GM12874 (cell line): ENCODE data around the gene RIC8B.

Experiments used
- TF ChIP-seq, protein P1 (sequence below): IDR thresholded peaks from 2 replicates; pipeline ENCODE4 v1.5.1; 2011; ENCODE audit warnings: low read depth, mild to moderate bottlenecking, control low read depth, low read length, moderate library complexity; ENCODE audit not compliant: insufficient read depth

The RIC8B gene

DNA sequence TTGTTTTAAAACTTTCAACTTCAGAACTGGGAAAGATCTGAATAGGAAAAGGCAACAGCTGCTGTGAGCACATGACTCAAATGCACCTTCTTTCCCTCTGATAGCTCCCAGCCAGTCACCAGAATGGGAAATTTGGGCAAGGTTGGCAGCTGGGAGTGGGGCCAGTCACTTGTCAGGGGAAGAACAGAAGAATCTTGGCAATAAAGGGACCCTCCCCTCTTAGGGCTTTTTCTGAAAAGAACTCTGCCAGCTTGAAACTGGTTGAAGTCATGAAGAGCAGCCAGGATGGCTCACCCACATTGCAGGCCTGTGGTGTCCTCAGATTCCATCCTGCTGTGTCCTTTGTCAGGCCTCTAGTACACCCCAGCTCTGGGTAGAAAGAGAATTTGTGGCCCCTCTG lies 10.3 kb upstream of the RIC8B start:
- TF ChIP-seq, protein P1, sequence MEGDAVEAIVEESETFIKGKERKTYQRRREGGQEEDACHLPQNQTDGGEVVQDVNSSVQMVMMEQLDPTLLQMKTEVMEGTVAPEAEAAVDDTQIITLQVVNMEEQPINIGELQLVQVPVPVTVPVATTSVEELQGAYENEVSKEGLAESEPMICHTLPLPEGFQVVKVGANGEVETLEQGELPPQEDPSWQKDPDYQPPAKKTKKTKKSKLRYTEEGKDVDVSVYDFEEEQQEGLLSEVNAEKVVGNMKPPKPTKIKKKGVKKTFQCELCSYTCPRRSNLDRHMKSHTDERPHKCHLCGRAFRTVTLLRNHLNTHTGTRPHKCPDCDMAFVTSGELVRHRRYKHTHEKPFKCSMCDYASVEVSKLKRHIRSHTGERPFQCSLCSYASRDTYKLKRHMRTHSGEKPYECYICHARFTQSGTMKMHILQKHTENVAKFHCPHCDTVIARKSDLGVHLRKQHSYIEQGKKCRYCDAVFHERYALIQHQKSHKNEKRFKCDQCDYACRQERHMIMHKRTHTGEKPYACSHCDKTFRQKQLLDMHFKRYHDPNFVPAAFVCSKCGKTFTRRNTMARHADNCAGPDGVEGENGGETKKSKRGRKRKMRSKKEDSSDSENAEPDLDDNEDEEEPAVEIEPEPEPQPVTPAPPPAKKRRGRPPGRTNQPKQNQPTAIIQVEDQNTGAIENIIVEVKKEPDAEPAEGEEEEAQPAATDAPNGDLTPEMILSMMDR, result no peak

DNA sequence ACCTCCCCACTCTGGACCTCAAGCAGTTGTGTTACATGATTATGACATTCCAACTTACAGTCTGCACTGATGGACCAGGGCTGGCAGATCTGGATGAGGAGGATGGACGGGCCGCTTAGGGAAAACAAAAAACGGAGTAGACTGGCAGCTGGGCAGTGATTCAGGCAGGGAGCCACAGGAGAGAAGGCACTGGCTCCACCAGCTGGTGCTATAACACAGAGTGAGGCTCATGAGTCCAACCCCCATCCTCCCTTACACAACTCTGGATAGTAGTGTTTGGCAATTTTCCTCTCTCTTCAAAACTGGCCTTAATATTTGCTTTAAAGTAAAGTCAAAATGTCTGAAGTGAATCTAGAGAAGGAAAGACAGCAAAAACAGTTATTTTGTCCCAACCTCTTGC lies 9.7 kb upstream of the RIC8B start:
- TF ChIP-seq, protein P1, result no peak

DNA sequence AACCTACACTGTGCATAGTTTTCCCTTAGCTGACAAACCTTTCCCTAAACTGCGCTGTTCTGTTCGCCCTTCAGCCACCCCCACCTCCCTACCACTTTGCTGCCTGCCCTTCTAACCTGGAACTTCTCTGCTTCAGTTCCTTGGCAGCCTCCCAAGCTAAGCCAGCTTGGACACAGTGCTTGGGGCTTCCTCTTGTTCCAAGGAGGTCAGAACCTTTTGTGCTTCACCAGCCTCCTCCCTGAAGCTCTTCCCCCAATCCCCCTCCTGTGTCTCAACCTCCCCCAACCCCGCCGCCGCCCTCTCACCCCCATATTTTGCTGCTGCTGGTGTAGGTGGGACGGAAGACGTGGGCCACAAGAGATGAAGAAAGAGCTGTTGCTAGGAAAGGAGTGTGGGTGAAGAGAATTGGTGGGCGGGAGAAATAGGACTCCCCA lies 8.1 kb upstream of the RIC8B start:
- TF ChIP-seq, protein P1, result no peak

DNA sequence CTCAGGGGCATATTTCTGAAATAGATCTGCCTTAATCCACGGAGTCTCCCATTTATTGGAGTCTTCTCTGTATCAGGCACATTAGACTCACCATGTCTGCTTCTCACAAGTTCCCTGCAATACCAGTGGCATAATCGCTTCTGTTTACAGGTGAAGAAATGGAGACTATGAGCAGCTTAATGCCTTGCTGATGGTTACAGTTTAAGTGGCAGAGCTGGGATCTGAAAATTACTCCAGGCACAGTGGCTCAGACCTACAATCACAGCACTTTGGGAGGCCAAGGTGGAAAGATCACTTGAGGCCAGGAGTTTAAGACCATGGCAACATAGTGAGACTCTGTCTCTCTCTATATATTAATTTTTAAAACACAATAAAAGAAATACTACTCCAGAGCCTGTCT lies 7.3 kb upstream of the RIC8B start:
- TF ChIP-seq, protein P1, result no peak

DNA sequence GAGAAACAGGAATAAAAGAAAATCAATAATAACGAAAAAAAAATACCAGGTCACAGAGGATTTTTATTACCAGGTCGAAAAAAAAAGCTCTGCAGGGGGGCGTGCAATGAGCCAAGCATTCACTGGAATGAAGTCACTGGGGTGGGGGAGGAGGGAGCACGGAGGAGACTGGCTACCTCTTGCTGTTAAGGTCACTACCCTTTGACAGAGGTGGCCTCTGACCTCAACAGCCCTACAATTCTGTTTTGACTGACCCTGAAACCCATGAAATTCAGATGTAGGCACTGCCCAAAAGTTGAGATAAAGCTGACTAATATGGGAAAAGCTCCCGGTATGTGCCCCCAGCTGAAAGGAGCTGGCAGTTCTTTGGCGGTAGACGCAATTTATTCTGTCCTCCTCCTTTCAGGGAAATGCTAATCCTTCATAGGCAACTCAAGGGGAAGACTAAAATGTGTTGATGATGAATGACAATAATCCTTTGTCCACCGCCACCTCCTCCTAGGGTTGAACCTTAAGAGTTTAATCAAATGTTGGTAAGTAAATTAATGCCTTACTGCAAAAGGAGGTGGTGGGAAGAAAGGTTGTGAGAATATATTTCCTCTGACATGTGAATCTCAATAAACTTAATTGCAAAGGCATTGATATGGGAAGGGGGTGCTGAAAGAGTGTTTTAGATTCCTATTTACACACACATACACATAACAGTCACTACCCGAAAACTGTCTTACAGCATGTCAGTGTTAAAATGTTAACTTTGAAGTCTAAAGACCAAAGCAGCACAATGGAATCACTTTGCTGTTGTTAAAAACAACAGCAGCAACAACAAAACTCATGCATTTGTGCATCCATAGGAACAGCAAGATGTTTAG lies 6.3 kb upstream of the RIC8B start:
- TF ChIP-seq, protein P1, result no peak

DNA sequence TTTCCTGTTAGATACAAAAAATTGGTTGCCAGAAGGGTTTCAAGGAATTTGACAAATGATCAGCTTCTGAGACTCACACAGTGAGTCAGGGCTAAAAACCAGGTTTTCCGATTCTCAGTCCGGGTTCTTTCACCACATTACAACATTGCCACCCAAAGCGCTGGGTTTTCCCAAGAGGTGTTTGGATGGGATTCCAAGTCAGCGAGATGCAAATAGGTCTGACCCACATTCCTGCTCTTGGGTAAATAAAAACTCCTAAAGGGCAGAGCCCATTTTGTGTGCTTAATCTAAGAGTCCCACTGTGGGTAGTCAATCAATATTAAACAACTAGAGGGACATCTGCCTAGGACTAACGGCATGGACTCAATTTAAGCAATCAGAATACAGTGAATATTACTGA lies 5.4 kb upstream of the RIC8B start:
- TF ChIP-seq, protein P1, result no peak

DNA sequence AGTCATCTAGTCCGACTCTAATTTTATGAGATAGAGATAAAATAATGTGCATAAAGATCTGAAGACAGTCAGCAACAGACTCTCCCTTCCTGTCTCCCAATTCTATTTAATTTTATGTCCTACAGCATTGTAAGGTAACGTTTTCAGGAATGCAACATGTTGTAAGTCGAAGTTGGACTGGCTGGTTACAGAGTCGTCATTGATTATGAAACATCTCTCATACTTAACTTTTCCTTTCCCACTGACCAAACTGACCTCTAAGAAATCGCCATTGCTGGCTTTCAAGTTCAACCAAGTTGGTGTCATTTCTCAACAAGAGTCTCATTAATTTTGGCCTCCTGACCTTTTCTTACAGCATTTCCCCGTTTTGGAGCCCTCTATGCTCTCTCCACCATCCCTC lies 4.9 kb upstream of the RIC8B start:
- TF ChIP-seq, protein P1, result no peak
